DLD1 (cell line): ENCODE data around the gene FERMT2.

Source experiments
- in situ Hi-C: cut with HindIII; loops from 2 replicates; pipeline ENCODE4 v1.10.0; 2017; ENCODE audit warnings: low sequenced_read_pairs

FERMT2 gene

GRCh38 chr14:52902971-52903619, 47.8 kb downstream of the FERMT2 start:
- in situ Hi-C loops: no loop called here

- in situ Hi-C loops: no loop called here
Observed at GRCh38 chr14:52901357-52901980, 49.4 kb downstream of the FERMT2 start.

GRCh38 chr14:52900731-52901130, 50.1 kb downstream of the FERMT2 start:
- in situ Hi-C loops: no loop called here

- in situ Hi-C loops: no loop called here
Observed at GRCh38 chr14:52898496-52898895, 52.4 kb downstream of the FERMT2 start.

- in situ Hi-C loops: no loop called here
Observed at GRCh38 chr14:52895000-52895399, 55.9 kb downstream of the FERMT2 start.

- in situ Hi-C loops: no loop called here
Observed at GRCh38 chr14:52891800-52892199, 59.0 kb downstream of the FERMT2 start.

- in situ Hi-C loops: no loop called here
Observed at GRCh38 chr14:52888839-52889838, 61.7 kb downstream of the FERMT2 start.

- in situ Hi-C loops: no loop called here
Observed at GRCh38 chr14:52888159-52888558, 62.7 kb downstream of the FERMT2 start.

GRCh38 chr14:52885230-52885629, 65.6 kb downstream of the FERMT2 start:
- in situ Hi-C loops: no loop called here

- in situ Hi-C loops: no loop called here
Observed at GRCh38 chr14:52883658-52884057, 67.2 kb downstream of the FERMT2 start.

- in situ Hi-C loops: no loop called here
Observed at GRCh38 chr14:52882824-52883223, 68.0 kb downstream of the FERMT2 start.

GRCh38 chr14:52879958-52880357, 70.9 kb downstream of the FERMT2 start:
- in situ Hi-C loops: no loop called here

- in situ Hi-C loops: no loop called here
Observed at GRCh38 chr14:52878946-52879345, 71.9 kb downstream of the FERMT2 start.

- in situ Hi-C loops: no loop called here
Observed at GRCh38 chr14:52878469-52878868, 72.4 kb downstream of the FERMT2 start.

GRCh38 chr14:52877628-52878027, 73.2 kb downstream of the FERMT2 start:
- in situ Hi-C loops: no loop called here

- in situ Hi-C loops: no loop called here
Observed at GRCh38 chr14:52876806-52877205, 74.0 kb downstream of the FERMT2 start.

GRCh38 chr14:52876311-52876710, 74.5 kb downstream of the FERMT2 start:
- in situ Hi-C loops: no loop called here

GRCh38 chr14:52875707-52876106, 75.1 kb downstream of the FERMT2 start:
- in situ Hi-C loops: no loop called here

- in situ Hi-C loops: no loop called here
Observed at GRCh38 chr14:52874389-52874788, 76.5 kb downstream of the FERMT2 start.

GRCh38 chr14:52873694-52874093, 77.2 kb downstream of the FERMT2 start:
- in situ Hi-C loops: no loop called here

- in situ Hi-C loops: no loop called here
Observed at GRCh38 chr14:52873065-52873464, 77.8 kb downstream of the FERMT2 start.

GRCh38 chr14:52871606-52872005, 79.2 kb downstream of the FERMT2 start:
- in situ Hi-C loops: no loop called here
